Measurements from ENCODE around the gene GMDS.

The GMDS gene

DNA sequence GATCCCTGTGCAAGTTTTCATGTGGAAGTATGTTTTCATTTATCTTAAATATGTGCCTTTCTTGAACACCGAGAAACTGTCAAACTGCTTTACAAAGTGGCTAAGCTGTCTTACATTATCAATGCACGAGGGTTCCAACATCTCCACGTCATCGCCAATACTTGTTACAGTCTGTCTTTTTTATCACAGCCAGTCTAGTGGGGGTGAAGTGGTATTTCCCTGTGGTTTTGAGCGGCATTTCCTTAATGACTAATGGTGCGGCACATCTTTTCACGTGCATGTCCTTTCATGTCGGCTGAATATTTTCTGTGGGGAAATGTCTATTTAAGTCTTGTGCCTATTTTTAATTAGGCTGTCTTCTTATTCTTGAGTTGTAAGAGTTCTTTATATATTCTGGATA is 355.3 kb downstream of the GMDS start:
- Histone ChIP-seq H4K20me1 (ENCODE audit: insufficient read depth) (no peaks in the 10 kb centered on the region), H3K4me2 (no peak overlapping the region), H3K36me3 (ENCODE audit: insufficient read depth) (no peaks in the 10 kb centered on the region), H3K4me3 (IDR thresholded peaks at IDR 0.05; ENCODE audit: insufficient read depth, low read depth, low read length) (no peak overlapping the region), H3K27me3 (ENCODE audit: insufficient read depth, low read depth) (no peaks in the 10 kb centered on the region), H3K4me1 (ENCODE audit: low read depth, poor library complexity, severe bottlenecking) (no peaks in the 10 kb centered on the region), H3K27ac (no peak overlapping the region), H3K79me2 (ENCODE audit: insufficient read depth, low read depth) (no peaks in the 10 kb centered on the region), H3K9ac (no peak overlapping the region), H2AFZ (ENCODE audit: low read depth) (no peak overlapping the region)
- TF ChIP-seq, protein P1, sequence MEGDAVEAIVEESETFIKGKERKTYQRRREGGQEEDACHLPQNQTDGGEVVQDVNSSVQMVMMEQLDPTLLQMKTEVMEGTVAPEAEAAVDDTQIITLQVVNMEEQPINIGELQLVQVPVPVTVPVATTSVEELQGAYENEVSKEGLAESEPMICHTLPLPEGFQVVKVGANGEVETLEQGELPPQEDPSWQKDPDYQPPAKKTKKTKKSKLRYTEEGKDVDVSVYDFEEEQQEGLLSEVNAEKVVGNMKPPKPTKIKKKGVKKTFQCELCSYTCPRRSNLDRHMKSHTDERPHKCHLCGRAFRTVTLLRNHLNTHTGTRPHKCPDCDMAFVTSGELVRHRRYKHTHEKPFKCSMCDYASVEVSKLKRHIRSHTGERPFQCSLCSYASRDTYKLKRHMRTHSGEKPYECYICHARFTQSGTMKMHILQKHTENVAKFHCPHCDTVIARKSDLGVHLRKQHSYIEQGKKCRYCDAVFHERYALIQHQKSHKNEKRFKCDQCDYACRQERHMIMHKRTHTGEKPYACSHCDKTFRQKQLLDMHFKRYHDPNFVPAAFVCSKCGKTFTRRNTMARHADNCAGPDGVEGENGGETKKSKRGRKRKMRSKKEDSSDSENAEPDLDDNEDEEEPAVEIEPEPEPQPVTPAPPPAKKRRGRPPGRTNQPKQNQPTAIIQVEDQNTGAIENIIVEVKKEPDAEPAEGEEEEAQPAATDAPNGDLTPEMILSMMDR (conservative IDR thresholded peaks at IDR 0.05; ENCODE audit: low read depth, low read length): no peak

DNA sequence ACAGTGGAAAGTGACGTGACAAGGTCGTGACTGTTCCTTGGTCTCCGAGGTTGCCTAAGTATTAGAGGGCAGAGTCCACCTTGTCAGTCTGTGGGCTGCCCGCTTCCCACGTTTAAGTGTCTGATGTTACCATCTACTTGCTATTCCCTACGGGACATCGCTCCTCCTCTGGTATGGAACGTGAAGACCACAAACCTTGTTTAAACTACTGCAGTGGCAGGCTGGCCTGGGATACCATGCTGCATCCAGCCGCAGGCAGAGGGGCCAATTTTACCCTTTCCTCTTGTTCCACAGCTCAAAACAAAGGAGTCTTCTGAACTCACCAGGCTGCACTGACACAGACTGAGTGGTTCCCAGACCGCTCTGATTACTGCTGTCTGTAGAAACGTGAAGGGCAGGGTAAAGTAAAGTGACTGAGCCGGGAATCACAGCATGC is 359.8 kb downstream of the GMDS start:
- no peaks in the 10 kb centered on the region for H3K36me3 ChIP-seq (ENCODE audit: insufficient read depth)
- H2AFZ ChIP-seq (ENCODE audit: low read depth): no peak overlapping the region
- H3K4me2 ChIP-seq: no peak overlapping the region
- no peak overlapping the region for H3K4me3 ChIP-seq (IDR thresholded peaks at IDR 0.05; ENCODE audit: insufficient read depth, low read depth, low read length)
- H3K27me3 ChIP-seq (ENCODE audit: insufficient read depth, low read depth): no peaks in the 10 kb centered on the region
- H3K27ac ChIP-seq: no peak overlapping the region
- no peaks in the 10 kb centered on the region for H3K79me2 ChIP-seq (ENCODE audit: insufficient read depth, low read depth)
- TF ChIP-seq, protein P1 (conservative IDR thresholded peaks at IDR 0.05; ENCODE audit: low read depth, low read length): no peak
- H3K9ac ChIP-seq: no peak overlapping the region
- H3K4me1 ChIP-seq (ENCODE audit: low read depth, poor library complexity, severe bottlenecking): no peaks in the 10 kb centered on the region
- no peaks in the 10 kb centered on the region for H4K20me1 ChIP-seq (ENCODE audit: insufficient read depth)

DNA sequence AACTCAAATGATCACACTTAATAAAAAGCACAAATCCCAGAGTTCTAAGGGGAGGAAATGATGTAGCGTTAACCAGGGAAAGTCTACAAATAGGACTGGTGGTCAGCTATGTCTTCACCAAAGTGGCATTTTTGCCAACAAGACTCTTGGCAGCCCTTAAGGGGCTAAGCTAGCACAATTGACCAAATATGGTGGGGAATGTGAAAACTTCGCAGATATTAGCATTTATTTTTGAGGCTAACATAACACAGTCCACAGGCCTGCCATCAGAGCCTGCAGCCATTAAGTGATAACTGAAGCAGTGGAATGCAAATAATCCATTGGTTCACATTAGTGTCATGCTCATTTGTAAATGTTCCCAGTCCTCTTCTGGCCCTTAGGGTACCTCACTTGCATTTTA is 361.1 kb downstream of the GMDS start:
- Histone ChIP-seq H3K27ac (no peak overlapping the region), H3K4me1 (ENCODE audit: low read depth, poor library complexity, severe bottlenecking) (no peaks in the 10 kb centered on the region), H3K79me2 (ENCODE audit: insufficient read depth, low read depth) (no peaks in the 10 kb centered on the region), H4K20me1 (ENCODE audit: insufficient read depth) (no peaks in the 10 kb centered on the region), H3K4me2 (no peak overlapping the region), H3K36me3 (ENCODE audit: insufficient read depth) (no peaks in the 10 kb centered on the region), H3K27me3 (ENCODE audit: insufficient read depth, low read depth) (no peaks in the 10 kb centered on the region), H2AFZ (ENCODE audit: low read depth) (no peak overlapping the region), H3K9ac (no peak overlapping the region), H3K4me3 (IDR thresholded peaks at IDR 0.05; ENCODE audit: insufficient read depth, low read depth, low read length) (no peak overlapping the region)
- TF ChIP-seq, protein P1 (conservative IDR thresholded peaks at IDR 0.05; ENCODE audit: low read depth, low read length): no peak

DNA sequence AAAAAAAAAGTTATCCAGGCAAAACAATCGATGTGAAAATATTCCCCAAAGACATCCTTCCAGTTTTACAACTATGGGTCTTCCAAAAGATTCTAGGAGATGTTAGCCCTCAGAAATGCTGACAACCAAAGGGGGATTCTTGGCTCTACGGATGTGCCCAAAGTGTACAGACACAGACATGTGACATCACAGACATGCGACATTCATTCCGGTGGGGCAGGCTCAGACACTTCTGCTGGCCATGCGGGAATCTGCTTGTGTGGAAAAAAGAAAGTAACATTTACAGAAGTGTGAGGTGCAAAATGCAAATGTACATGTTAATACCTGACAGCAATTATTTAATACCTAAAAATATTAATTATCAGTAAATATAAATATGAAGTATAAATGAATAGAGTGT is 367.1 kb downstream of the GMDS start:
- Histone ChIP-seq H2AFZ (ENCODE audit: low read depth) (no peak overlapping the region), H3K9ac (no peak overlapping the region), H3K4me3 (IDR thresholded peaks at IDR 0.05; ENCODE audit: insufficient read depth, low read depth, low read length) (no peak overlapping the region), H3K36me3 (ENCODE audit: insufficient read depth) (no peaks in the 10 kb centered on the region), H3K79me2 (ENCODE audit: insufficient read depth, low read depth) (no peaks in the 10 kb centered on the region), H3K4me2 (no peak overlapping the region), H3K27me3 (ENCODE audit: insufficient read depth, low read depth) (no peaks in the 10 kb centered on the region), H3K27ac (no peak overlapping the region), H4K20me1 (ENCODE audit: insufficient read depth) (no peaks in the 10 kb centered on the region), H3K4me1 (ENCODE audit: low read depth, poor library complexity, severe bottlenecking) (no peaks in the 10 kb centered on the region)
- TF ChIP-seq, protein P1 (conservative IDR thresholded peaks at IDR 0.05; ENCODE audit: low read depth, low read length): no peak

Data from KMS-11 (cell line).